ENCODE results near the gene CNTN5. TPM values are rescaled to one million over a fixed set of nuclear protein-coding genes. Genes with fewer than 3 reads are reported as not detected.

CNTN5 gene
- total RNA-seq, 1 experiment from 2014 or later: 1.5 TPM

- DNase-seq: no peak
- H3K4me3 ChIP-seq: no peak overlapping the region
- no peaks in the 10 kb centered on the region for H3K36me3 ChIP-seq
- H3K9me3 ChIP-seq: 0 out of 2 replicates have a peak, but pooled peaks cover 2% of the 10 kb centered on the region
- H3K27me3 ChIP-seq: no peaks in the 10 kb centered on the region
Observed at GRCh38 chr11:99494065-99494464, 473.3 kb downstream of the CNTN5 start.

- Histone ChIP-seq H3K4me3 (no peak overlapping the region), H3K27me3 (no peaks in the 10 kb centered on the region), H3K9me3 (no peaks in the 10 kb centered on the region), H3K36me3 (no peaks in the 10 kb centered on the region)
- no peak for DNase-seq
Observed at GRCh38 chr11:99501655-99502054, 480.9 kb downstream of the CNTN5 start.

GRCh38 chr11:99505316-99505715, 484.6 kb downstream of the CNTN5 start:
- no peaks in the 10 kb centered on the region for H3K9me3 ChIP-seq
- no peaks in the 10 kb centered on the region for H3K36me3 ChIP-seq
- no peaks in the 10 kb centered on the region for H3K27me3 ChIP-seq
- no peak overlapping the region for H3K4me3 ChIP-seq
- DNase-seq: no peak

GRCh38 chr11:99505831-99506230, 485.1 kb downstream of the CNTN5 start:
- H3K36me3 ChIP-seq: no peaks in the 10 kb centered on the region
- H3K4me3 ChIP-seq: no peak overlapping the region
- DNase-seq: no peak
- H3K27me3 ChIP-seq: no peaks in the 10 kb centered on the region
- no peaks in the 10 kb centered on the region for H3K9me3 ChIP-seq

- Histone ChIP-seq H3K4me3 (no peak overlapping the region), H3K27me3 (no peaks in the 10 kb centered on the region)
Observed at GRCh38 chr11:99509863-99510262, 489.1 kb downstream of the CNTN5 start.

GRCh38 chr11:99513368-99513767, 492.6 kb downstream of the CNTN5 start:
- no peaks in the 10 kb centered on the region for H3K36me3 ChIP-seq
- no peaks in the 10 kb centered on the region for H3K27me3 ChIP-seq
- no peak overlapping the region for H3K4me3 ChIP-seq
- no peak for DNase-seq
- no peaks in the 10 kb centered on the region for H3K9me3 ChIP-seq

More at GRCh38 chr11:99509863-99510262, 489.1 kb downstream of the CNTN5 start:
- no peaks in the 10 kb centered on the region for H3K9me3 ChIP-seq
- DNase-seq: no peak
- no peaks in the 10 kb centered on the region for H3K36me3 ChIP-seq

GRCh38 chr11:99519095-99519494, 498.3 kb downstream of the CNTN5 start:
- DNase-seq: no peak
- Histone ChIP-seq H3K4me3 (no peak overlapping the region), H3K36me3 (peaks cover 2% of the 10 kb centered on the region; the same call in 1 of the 2 replicates), H3K9me3 (peaks cover 3% of the 10 kb centered on the region; the same call in 1 of the 2 replicates), H3K27me3 (no peaks in the 10 kb centered on the region)

- peaks cover 2% of the 10 kb centered on the region; the same call in 1 of the 2 replicates for H3K36me3 ChIP-seq
- peaks cover 3% of the 10 kb centered on the region; the same call in 1 of the 2 replicates for H3K9me3 ChIP-seq
- H3K27me3 ChIP-seq: no peaks in the 10 kb centered on the region
- H3K4me3 ChIP-seq: no peak overlapping the region
- DNase-seq: peak; percentile 13
Observed at GRCh38 chr11:99522467-99523173, 501.9 kb downstream of the CNTN5 start.

- Histone ChIP-seq H3K9me3 (no peaks in the 10 kb centered on the region; the same call in 1 of the 2 replicates), H3K4me3 (no peak overlapping the region), H3K27me3 (no peaks in the 10 kb centered on the region), H3K36me3 (no peaks in the 10 kb centered on the region)
- DNase-seq: no peak
Observed at GRCh38 chr11:99531468-99531867, 510.7 kb downstream of the CNTN5 start.

GRCh38 chr11:99534812-99535211, 514.1 kb downstream of the CNTN5 start:
- H3K36me3 ChIP-seq: no peaks in the 10 kb centered on the region
- H3K27me3 ChIP-seq: no peaks in the 10 kb centered on the region
- no peak overlapping the region for H3K4me3 ChIP-seq
- no peaks in the 10 kb centered on the region; the same call in 1 of the 2 replicates for H3K9me3 ChIP-seq
- peak; percentile 57 for DNase-seq

GRCh38 chr11:99535406-99535805, 514.7 kb downstream of the CNTN5 start:
- DNase-seq: no peak
- Histone ChIP-seq H3K27me3 (no peaks in the 10 kb centered on the region), H3K9me3 (no peaks in the 10 kb centered on the region; the same call in 1 of the 2 replicates), H3K36me3 (no peaks in the 10 kb centered on the region), H3K4me3 (no peak overlapping the region)

- DNase-seq: no peak
- no peak overlapping the region for H3K4me3 ChIP-seq
- no peaks in the 10 kb centered on the region for H3K27me3 ChIP-seq
- H3K9me3 ChIP-seq: no peaks in the 10 kb centered on the region; the same call in 1 of the 2 replicates
- no peaks in the 10 kb centered on the region for H3K36me3 ChIP-seq
Observed at GRCh38 chr11:99535819-99536218, 515.1 kb downstream of the CNTN5 start.

GRCh38 chr11:99537681-99538080, 516.9 kb downstream of the CNTN5 start:
- no peak for DNase-seq
- no peaks in the 10 kb centered on the region for H3K27me3 ChIP-seq
- no peaks in the 10 kb centered on the region; the same call in 1 of the 2 replicates for H3K9me3 ChIP-seq
- H3K4me3 ChIP-seq: no peak overlapping the region
- no peaks in the 10 kb centered on the region for H3K36me3 ChIP-seq

- no peak for DNase-seq
- no peaks in the 10 kb centered on the region for H3K36me3 ChIP-seq
- no peaks in the 10 kb centered on the region for H3K9me3 ChIP-seq
- H3K27me3 ChIP-seq: no peaks in the 10 kb centered on the region
- H3K4me3 ChIP-seq: no peak overlapping the region
Observed at GRCh38 chr11:99545616-99546015, 524.9 kb downstream of the CNTN5 start.

GRCh38 chr11:99548264-99548663, 527.5 kb downstream of the CNTN5 start:
- H3K9me3 ChIP-seq: no peaks in the 10 kb centered on the region
- H3K4me3 ChIP-seq: no peak overlapping the region
- DNase-seq: no peak
- H3K36me3 ChIP-seq: no peaks in the 10 kb centered on the region
- no peaks in the 10 kb centered on the region for H3K27me3 ChIP-seq

GRCh38 chr11:99554232-99554903, 533.6 kb downstream of the CNTN5 start:
- Histone ChIP-seq H3K36me3 (no peaks in the 10 kb centered on the region), H3K27me3 (no peaks in the 10 kb centered on the region), H3K9me3 (no peaks in the 10 kb centered on the region), H3K4me3 (no peak overlapping the region)
- DNase-seq: no peak

- Histone ChIP-seq H3K27me3 (no peaks in the 10 kb centered on the region), H3K4me3 (no peak overlapping the region), H3K9me3 (no peaks in the 10 kb centered on the region), H3K36me3 (no peaks in the 10 kb centered on the region)
- no peak for DNase-seq
Observed at GRCh38 chr11:99555486-99555885, 534.7 kb downstream of the CNTN5 start.

- H3K4me3 ChIP-seq: no peak overlapping the region
- no peaks in the 10 kb centered on the region for H3K9me3 ChIP-seq
- no peaks in the 10 kb centered on the region for H3K36me3 ChIP-seq
- H3K27me3 ChIP-seq: no peaks in the 10 kb centered on the region
- DNase-seq: no peak
Observed at GRCh38 chr11:99565333-99565732, 544.6 kb downstream of the CNTN5 start.

All from MG63 (cell line).